IMR-90 (cell line): ENCODE results near the gene ZNF268. TPM values are rescaled to one million over a fixed set of nuclear protein-coding genes. Genes with fewer than 3 reads are reported as not detected.

Experiments
- ATAC-seq: fragments of 200-7000 bp; cut with Tn5 transposase; 2 replicates; pipeline ENCODE4 v1.9.1; 2020; ENCODE audit warnings: low read depth, mild to moderate bottlenecking, moderate library complexity
- BruUV-seq: library from RNA; stranded (reverse); fragments of 400-500 nt; replicated peaks from 2 replicates; lab custom pipeline; 2021; lab: Mats Ljungman, UMichigan
- CTCF ChIA-PET: fragments of 300-600 bp; formaldehyde crosslinking; extraction: SDS; loops from one replicate; lab custom pipeline; 2021; ENCODE audit warnings: antibody characterized with exemption; lab: Yijun Ruan, JAX
- POLR2A ChIA-PET: fragments of 300-600 bp; sonication (Branson Sonifier 250); formaldehyde crosslinking; loops from one replicate; lab custom pipeline; 2022; ENCODE audit warnings: antibody characterized with exemption; ENCODE audit not compliant: unreplicated experiment; lab: Charles Lee
- DNase-seq: peaks from one replicate; pipeline ENCODE4 v3.0.0; 2013
- H2AFZ ChIP-seq: replicated peaks from 2 replicates; pipeline ENCODE3; 2013; ENCODE audit warnings: low read length, mild to moderate bottlenecking; ENCODE audit not compliant: poor library complexity
- H2AK5ac ChIP-seq: 2 replicates; pipeline ENCODE4 v1.6.1; 2013; ENCODE audit warnings: low read depth, low read length, inconsistent platforms
- H2AK9ac ChIP-seq: replicated peaks from 2 replicates; pipeline ENCODE3; 2013; ENCODE audit warnings: mild to moderate bottlenecking, low read depth, low read length, moderate library complexity; ENCODE audit not compliant: poor library complexity
- H2BK120ac ChIP-seq: 2 replicates; pipeline ENCODE4 v1.6.1; 2013; ENCODE audit warnings: low read depth, low read length, inconsistent platforms
- H2BK15ac ChIP-seq: 3 replicates; pipeline ENCODE4 v1.6.1; 2013; ENCODE audit warnings: low read depth, low read length, inconsistent platforms
- H2BK20ac ChIP-seq: 2 replicates; pipeline ENCODE4 v1.6.1; 2013; ENCODE audit warnings: low read depth, mild to moderate bottlenecking, inconsistent platforms, low read length, moderate library complexity
- H2BK5ac ChIP-seq: 2 replicates; pipeline ENCODE4 v1.6.1; 2013; ENCODE audit warnings: mild to moderate bottlenecking, low read depth, low read length, inconsistent platforms; ENCODE audit not compliant: poor library complexity, severe bottlenecking
- H3K14ac ChIP-seq: replicated peaks from 2 replicates; pipeline ENCODE4 v1.6.1; 2013; ENCODE audit warnings: low read depth, low read length, inconsistent platforms
- H3K18ac ChIP-seq: 2 replicates; pipeline ENCODE4 v1.6.1; 2013; ENCODE audit warnings: low read depth, low read length, control low read depth
- H3K23ac ChIP-seq: 2 replicates; pipeline ENCODE4 v1.6.1; 2013; ENCODE audit warnings: low read depth, low read length, inconsistent platforms
- H3K27ac ChIP-seq: 2 replicates; pipeline ENCODE4 v1.5.1; 2013; ENCODE audit warnings: mild to moderate bottlenecking, control low read depth, low read length; ENCODE audit not compliant: insufficient read depth
- H3K27me3 ChIP-seq: 2 replicates; pipeline ENCODE4 v1.6.1; 2013; ENCODE audit warnings: low read length; ENCODE audit not compliant: control insufficient read depth, insufficient read depth
- H3K36me3 ChIP-seq: 2 replicates; pipeline ENCODE4 v1.6.1; 2013; ENCODE audit warnings: low read length, mixed read lengths; ENCODE audit not compliant: control insufficient read depth, insufficient read depth
- H3K4ac ChIP-seq: 2 replicates; pipeline ENCODE4 v1.6.1; 2013; ENCODE audit warnings: low read depth, low read length, inconsistent platforms
- H3K4me1 ChIP-seq: 2 replicates; pipeline ENCODE4 v1.6.1; 2013; ENCODE audit warnings: low read length, mixed read lengths; ENCODE audit not compliant: control insufficient read depth, insufficient read depth
- H3K4me2 ChIP-seq: 2 replicates; pipeline ENCODE4 v1.6.1; 2013; ENCODE audit warnings: low read depth, mild to moderate bottlenecking, control low read depth, low read length, moderate library complexity
- H3K4me3 ChIP-seq: 2 replicates; pipeline ENCODE4 v1.5.1; 2013; ENCODE audit warnings: low read depth, mild to moderate bottlenecking, control low read depth, low read length, moderate library complexity; ENCODE audit not compliant: insufficient read depth
- H3K56ac ChIP-seq: 2 replicates; pipeline ENCODE4 v1.6.1; 2013; ENCODE audit warnings: low read length, inconsistent platforms; ENCODE audit not compliant: insufficient read depth; ENCODE audit errors: extremely low read depth
- H3K79me1 ChIP-seq, 2 experiments: 2 replicates each; pipeline ENCODE4 v1.6.1; 2013; ENCODE audit warnings: low read length in 2 of 2, inconsistent platforms in 1 of 2, low read depth in 1 of 2
- H3K9ac ChIP-seq: 2 replicates; pipeline ENCODE4 v1.6.1; 2013; ENCODE audit warnings: low read depth, low read length, control low read depth
- H3K9me1 ChIP-seq: 2 replicates; pipeline ENCODE4 v1.6.1; 2013; ENCODE audit warnings: low read length, inconsistent platforms; ENCODE audit not compliant: insufficient read depth
- H3K9me3 ChIP-seq: 2 replicates; pipeline ENCODE4 v1.6.1; 2013; ENCODE audit warnings: low read length; ENCODE audit not compliant: control insufficient read depth, insufficient read depth
- H4K20me1 ChIP-seq: 2 replicates; pipeline ENCODE4 v1.6.1; 2013; ENCODE audit warnings: low read length, inconsistent platforms; ENCODE audit not compliant: insufficient read depth
- H4K5ac ChIP-seq: 2 replicates; pipeline ENCODE4 v1.6.1; 2013; ENCODE audit warnings: mild to moderate bottlenecking, low read depth, low read length, control low read depth
- H4K8ac ChIP-seq, 2 experiments: 2 replicates each; pipeline ENCODE4 v1.6.1; 2013; ENCODE audit warnings: low read depth in 2 of 2, low read length in 2 of 2, control low read depth in 1 of 2, inconsistent platforms in 1 of 2
- H4K91ac ChIP-seq: 2 replicates; pipeline ENCODE4 v1.6.1; 2013; ENCODE audit warnings: low read depth, low read length, inconsistent platforms; ENCODE audit not compliant: insufficient read depth
- CHD1 ChIP-seq: IDR thresholded peaks from 2 replicates; pipeline ENCODE4 v1.6.1; 2012; ENCODE audit warnings: low read depth, low read length, improper control_type of control experiment
- CTCF ChIP-seq: conservative IDR thresholded peaks from 2 replicates; pipeline ENCODE4 v1.5.1; 2012; ENCODE audit warnings: mild to moderate bottlenecking, low read depth, low read length, improper control_type of control experiment
- MAZ ChIP-seq: IDR thresholded peaks from 2 replicates; pipeline ENCODE4 v1.6.1; 2012; ENCODE audit warnings: low read depth, mild to moderate bottlenecking, low read length, improper control_type of control experiment, moderate library complexity, borderline replicate concordance
- RAD21 ChIP-seq: IDR thresholded peaks from 2 replicates; pipeline ENCODE4 v1.6.1; 2012; ENCODE audit warnings: low read length, improper control_type of control experiment
- RFX5 ChIP-seq: IDR thresholded peaks from 2 replicates; pipeline ENCODE4 v1.8.0; 2012; ENCODE audit warnings: low read depth, mild to moderate bottlenecking, low read length, moderate library complexity
- WGBS, 2 experiments: methylation state at CpG; one replicate each; pipeline versions ENCODE4 v1.1.5 to v1.1.7; 2013; ENCODE audit warnings: missing lambda C conversion rate in 2 of 2; ENCODE audit not compliant: insufficient read length in 1 of 2; ENCODE audit errors: extremely low coverage in 2 of 2; 5-methylcytosine and 5-hydroxymethylcytosine counted together
- dilution Hi-C: fragments of 300-500 bp; cut with HindIII; formaldehyde crosslinking; loops from one replicate; pipeline ENCODE4 v1.14.3; 2018; ENCODE audit warnings: low sequenced_read_pairs; ENCODE audit not compliant: unreplicated experiment
- in situ Hi-C: fragments of 300-500 bp; cut with MboI; formaldehyde crosslinking; loops from 3 replicates; pipeline ENCODE4 v1.14.3; 2019; ENCODE audit warnings: low sequenced_read_pairs, inconsistent platforms, mixed read lengths
- intact Hi-C: fragments of 100-400 bp; cut with micrococcal nuclease; formaldehyde crosslinking; loops from 2 replicates; pipeline ENCODE4 v1.10.0; 2022
- polyA plus RNA-seq, 3 experiments: library from polyadenylated mRNA; depleted of rRNA; stranded (reverse); fragments of >200 nt; gene quantifications; 2 replicates each; pipeline ENCODE4 v1.2.3, GENCODE V29; 2012; ENCODE audit warnings: low replicate concordance in 1 of 3
- total RNA-seq: library from RNA; depleted of rRNA; stranded (reverse); fragments of >200 nt; gene quantifications from 2 replicates; pipeline ENCODE4 v1.2.3, GENCODE V29; 2012

ZNF268 gene
- total and polyA plus RNA-seq, 2 of the 4 experiments (the other 2 are of a cell fraction): 6.7 to 54.5 TPM

GRCh38 chr12:133217219-133217618 is 35.9 kb downstream of the ZNF268 start:
- no peak overlapping the region for H3K27ac ChIP-seq
- H3K4ac ChIP-seq: no peak overlapping the region
- H2AFZ ChIP-seq: no peak overlapping the region
- H3K56ac ChIP-seq: no peak overlapping the region
- no peak overlapping the region for H4K91ac ChIP-seq
- H3K18ac ChIP-seq: no peak overlapping the region
- no peak overlapping the region for H3K4me3 ChIP-seq
- no peak overlapping the region for H2BK15ac ChIP-seq
- H3K79me1 ChIP-seq: no peaks in the 10 kb centered on the region
- CTCF ChIA-PET: no interaction called here
- no peaks in the 10 kb centered on the region for H4K20me1 ChIP-seq
- no TSS peak for BruUV-seq
- H3K23ac ChIP-seq: no peak overlapping the region
- no peak overlapping the region for H2AK9ac ChIP-seq
- H3K9me3 ChIP-seq: peaks cover 76% of the 10 kb centered on the region
- H4K5ac ChIP-seq: no peak overlapping the region
- no peak overlapping the region for H2AK5ac ChIP-seq
- no peaks in the 10 kb centered on the region for H3K9me1 ChIP-seq
- POLR2A ChIA-PET: no interaction called here
- no peak overlapping the region for H3K14ac ChIP-seq
- no peak for TF ChIP-seq MAZ
- no peak for TF ChIP-seq CTCF
- TF ChIP-seq RFX5: no peak
- no peak for TF ChIP-seq RAD21
- TF ChIP-seq CHD1: no peak
- ATAC-seq: no peak
- intact Hi-C loops: no loop called here
- H2BK5ac ChIP-seq: no peak overlapping the region
- in situ Hi-C loops: no loop called here
- no peaks in the 10 kb centered on the region for H3K4me1 ChIP-seq
- no peak overlapping the region for H3K9ac ChIP-seq
- H3K4me2 ChIP-seq: no peak overlapping the region
- H3K27me3 ChIP-seq: no peaks in the 10 kb centered on the region
- no peaks in the 10 kb centered on the region for H3K36me3 ChIP-seq
- DNase-seq: no peak
- dilution Hi-C loops: no loop called here
- WGBS, 2 experiments: no CpG with 5 or more reads among the region's 3 CpGs
- no peak overlapping the region for H2BK120ac ChIP-seq
- no peak overlapping the region for H4K8ac ChIP-seq
- H2BK20ac ChIP-seq: no peak overlapping the region
